GM12873 (cell line): Measurements from ENCODE around the gene KIF5A.

ENCODE experiments used
- CTCF ChIP-seq: IDR thresholded peaks from 2 replicates; pipeline ENCODE4 v1.5.1; 2012; ENCODE audit warnings: low read depth, mild to moderate bottlenecking, moderate library complexity, low read length, control low read depth; ENCODE audit not compliant: insufficient read depth; ENCODE audit errors: missing control alignments

The KIF5A gene

DNA sequence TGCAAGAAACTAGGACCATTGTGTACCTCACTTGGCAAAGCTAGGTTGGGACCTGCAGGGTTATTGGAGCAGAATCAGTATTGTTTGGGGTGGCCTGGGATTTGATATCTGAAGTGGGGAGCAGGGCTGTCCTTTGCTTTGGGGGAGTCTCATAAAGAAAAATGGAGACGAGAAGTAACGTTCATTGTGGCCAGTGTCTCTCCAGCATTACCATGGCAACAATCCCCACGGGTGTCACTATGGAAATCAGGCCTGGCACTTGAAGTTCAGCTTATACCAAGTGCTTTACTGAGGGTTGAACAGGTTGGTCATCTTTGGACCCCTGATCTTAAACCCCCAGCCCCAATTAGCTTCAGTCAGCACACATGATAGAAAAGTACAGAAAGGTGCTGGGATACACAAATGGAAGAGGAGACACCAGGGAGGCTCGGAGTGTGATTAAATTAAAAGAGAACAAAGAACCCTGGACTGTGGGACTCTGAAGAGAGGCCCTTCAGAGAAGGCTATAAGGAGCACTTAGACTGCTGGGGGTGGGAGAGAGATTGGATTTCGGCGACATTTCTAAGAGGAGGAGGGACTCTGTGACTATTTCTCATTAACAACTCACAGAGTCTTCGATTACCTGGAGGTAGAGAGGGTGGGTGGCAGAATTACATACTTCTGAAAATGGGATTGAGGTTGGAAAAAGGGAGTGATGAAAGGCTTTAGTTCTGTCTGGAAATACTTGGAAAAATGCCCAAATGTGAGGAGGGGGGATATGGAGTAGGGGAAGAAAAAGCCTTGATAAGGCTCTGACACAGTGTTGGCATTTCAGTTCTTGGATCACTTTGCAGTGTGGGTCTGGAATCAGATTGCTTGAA, 3.7 kb downstream of the KIF5A start:
- TF ChIP-seq CTCF: no peak

GRCh38 chr12:57554453-57554852, 4.6 kb downstream of the KIF5A start:
- TF ChIP-seq CTCF: no peak

DNA sequence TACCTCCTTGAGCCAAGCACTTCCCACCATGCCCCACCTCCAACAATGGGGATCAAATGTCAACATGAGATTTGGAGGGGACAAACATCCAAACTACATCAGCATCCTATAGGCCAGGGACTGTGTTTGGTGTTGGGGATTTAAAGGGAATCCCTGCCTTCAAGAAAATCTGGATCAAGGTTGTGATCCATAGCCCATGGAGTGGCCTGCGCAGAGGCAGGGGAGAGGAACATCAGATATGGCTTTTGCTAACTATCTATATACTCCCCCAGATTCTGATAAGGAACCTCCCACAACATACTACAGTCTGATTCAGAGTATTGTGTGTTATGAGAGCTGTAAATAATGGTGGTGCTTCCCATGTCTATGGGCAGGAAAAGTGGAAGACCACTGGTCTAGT, 5.1 kb downstream of the KIF5A start:
- no peak for TF ChIP-seq CTCF

DNA sequence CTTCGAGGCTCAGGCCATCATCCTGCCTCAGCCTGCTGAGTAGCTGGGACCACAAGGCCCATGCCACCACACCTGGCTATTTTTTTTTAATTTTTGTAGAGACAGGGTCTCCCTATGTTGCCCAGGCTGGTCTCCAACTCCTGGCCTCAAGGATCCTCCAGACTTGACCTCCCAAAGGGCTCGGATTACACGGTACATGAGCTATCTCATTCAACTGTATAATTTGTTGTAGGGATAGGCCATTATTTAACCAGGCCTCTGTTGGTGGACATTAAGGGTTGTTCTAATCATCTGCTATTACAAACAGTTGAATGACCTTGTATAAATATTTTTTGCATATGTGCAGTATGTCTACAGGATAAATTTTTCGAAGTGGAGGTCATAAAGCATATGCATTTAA, 9.0 kb downstream of the KIF5A start:
- no peak for TF ChIP-seq CTCF

DNA sequence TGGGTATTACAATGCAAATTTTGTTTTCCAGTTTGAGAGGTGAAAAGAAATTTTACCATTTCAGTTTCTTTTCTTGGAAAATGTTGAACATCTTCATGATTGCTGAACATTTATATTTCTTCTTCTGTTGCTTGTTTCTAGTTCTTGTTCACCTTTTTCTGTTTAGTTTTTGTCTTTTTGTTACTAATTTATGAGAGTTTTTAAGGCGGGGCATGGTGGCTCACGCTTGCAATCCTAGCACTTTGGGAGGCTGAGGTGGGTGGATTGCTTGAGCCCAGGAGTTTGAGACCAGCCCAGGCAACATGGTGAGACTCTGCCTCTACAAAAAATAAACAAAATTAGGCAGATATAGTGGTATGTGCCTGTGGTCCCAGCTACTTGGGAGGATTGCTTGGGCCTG, 10.7 kb downstream of the KIF5A start:
- TF ChIP-seq CTCF: no peak

- TF ChIP-seq CTCF: no peak
These were observed 13.5 kb downstream of the KIF5A start for GRCh38 chr12:57563358-57563757.

GRCh38 chr12:57564178-57564740, 14.4 kb downstream of the KIF5A start:
- TF ChIP-seq CTCF: no peak
